H1 (cell line): ENCODE results near the gene ADNP. TPM values are rescaled to one million over a fixed set of nuclear protein-coding genes. Genes with fewer than 3 reads are reported as not detected.

Experiments
- CTCF ChIA-PET: fragments of 300-600 bp; sonication (Branson Sonifier 250); formaldehyde crosslinking; loops from one replicate; lab custom pipeline; 2021; ENCODE audit not compliant: partially characterized antibody; lab: Charles Lee
- POLR2A ChIA-PET: fragments of 300-600 bp; sonication (Branson Sonifier 250); formaldehyde crosslinking; loops from one replicate; lab custom pipeline; 2021; ENCODE audit warnings: inconsistent platforms; ENCODE audit not compliant: partially characterized antibody; lab: Charles Lee
- DNase-seq, 2 experiments: peaks; one replicate each; pipeline versions ENCODE4 v3.0.0 to v3.0.0-alpha.2; 2010 to 2022; ENCODE audit warnings: low spot score in 2 of 2, low read depth in 1 of 2, mixed read lengths in 1 of 2
- FAIRE-seq: peaks from 2 replicates; lab custom pipeline; 2011; peaks lifted over from hg19 to GRCh38; lab: Jason Lieb, UNC
- H2AFZ ChIP-seq: 2 replicates; pipeline ENCODE4 v1.8.1; 2012; ENCODE audit warnings: low read length, inconsistent platforms
- H2AK5ac ChIP-seq: 2 replicates; pipeline ENCODE4 v1.6.1; 2013; ENCODE audit warnings: low read depth, low read length
- H2BK120ac ChIP-seq: replicated peaks from 2 replicates; pipeline ENCODE3; 2013; ENCODE audit warnings: low read depth, low read length, inconsistent platforms
- H2BK12ac ChIP-seq: 2 replicates; pipeline ENCODE4 v1.6.1; 2013; ENCODE audit warnings: low read depth, low read length
- H2BK15ac ChIP-seq: 2 replicates; pipeline ENCODE4 v1.6.1; 2013; ENCODE audit warnings: low read length
- H2BK20ac ChIP-seq: 2 replicates; pipeline ENCODE4 v1.6.1; 2013; ENCODE audit warnings: low read length
- H2BK5ac ChIP-seq: 2 replicates; pipeline ENCODE4 v1.6.1; 2013; ENCODE audit warnings: low read depth, low read length
- H3K14ac ChIP-seq: 2 replicates; pipeline ENCODE4 v1.6.1; 2013; ENCODE audit warnings: inconsistent platforms; ENCODE audit not compliant: insufficient read length
- H3K18ac ChIP-seq: 2 replicates; pipeline ENCODE4 v1.6.1; 2013; ENCODE audit warnings: low read length; ENCODE audit errors: extremely low read depth
- H3K23ac ChIP-seq: 2 replicates; pipeline ENCODE4 v1.6.1; 2013; ENCODE audit warnings: inconsistent platforms; ENCODE audit not compliant: insufficient read length
- H3K23me2 ChIP-seq: 2 replicates; pipeline ENCODE4 v1.6.1; 2013; ENCODE audit warnings: low read depth, low read length
- H3K27ac ChIP-seq: 2 replicates; pipeline ENCODE4 v1.6.1; 2011; ENCODE audit warnings: low read depth, low read length, inconsistent platforms
- H3K27me3 ChIP-seq, 4 experiments: replicated peaks in 1 of 4; 1 replicate in 1 of 4; 2 replicates in 3 of 4; pipeline versions ENCODE4 v1.6.1 to v1.8.1; 2011 to 2013; ENCODE audit warnings: low read length in 3 of 4, mild to moderate bottlenecking in 3 of 4, inconsistent platforms in 2 of 4, mixed read lengths in 2 of 4, moderate library complexity in 1 of 4; ENCODE audit not compliant: control insufficient read depth in 3 of 4, insufficient read depth in 3 of 4; ENCODE audit errors: extremely low read depth in 1 of 4
- H3K36me3 ChIP-seq, 4 experiments: 2 replicates each; pipeline versions ENCODE4 v1.6.1 to v1.8.1; 2011 to 2013; ENCODE audit warnings: mild to moderate bottlenecking in 4 of 4, low read length in 3 of 4, moderate library complexity in 2 of 4, control low read depth in 1 of 4, inconsistent platforms in 1 of 4; ENCODE audit not compliant: insufficient read depth in 4 of 4, control insufficient read depth in 2 of 4
- H3K4ac ChIP-seq: replicated peaks from 2 replicates; pipeline ENCODE3; 2013; ENCODE audit warnings: low read length, low read depth, mixed read lengths, inconsistent platforms; ENCODE audit not compliant: insufficient read length
- H3K4me1 ChIP-seq, 4 experiments: replicated peaks in 1 of 4; 1 replicate in 1 of 4; 2 replicates in 3 of 4; pipeline versions ENCODE4 v1.6.1 to v1.8.1; 2011 to 2013; ENCODE audit warnings: low read length in 3 of 4, inconsistent platforms in 2 of 4, mixed read lengths in 1 of 4; ENCODE audit not compliant: insufficient read depth in 4 of 4, control insufficient read depth in 3 of 4
- H3K4me2 ChIP-seq, 2 experiments: 2 replicates each; pipeline versions ENCODE4 v1.6.1 to v1.8.1; 2011 to 2013; ENCODE audit warnings: low read depth in 2 of 2, low read length in 2 of 2, control low read depth in 1 of 2, inconsistent platforms in 1 of 2, mild to moderate bottlenecking in 1 of 2; ENCODE audit not compliant: insufficient read depth in 1 of 2
- H3K4me3 ChIP-seq, 4 experiments: fragments of 200-600, 300-600 bp in 1 of 4; sonication (generic), shearing (Covaris generic), sonication (Bioruptor Twin) in 1 of 4; 2 replicates each; pipeline versions ENCODE4 v1.5.1 to v1.8.1; 2011 to 2016; ENCODE audit warnings: low read length in 4 of 4, low read depth in 3 of 4, control low read depth in 2 of 4, inconsistent platforms in 2 of 4, mild to moderate bottlenecking in 2 of 4, mixed read lengths in 1 of 4, moderate library complexity in 1 of 4; ENCODE audit not compliant: insufficient read depth in 2 of 4; ENCODE audit errors: extremely low read depth in 1 of 4
- H3K56ac ChIP-seq: replicated peaks from 2 replicates; pipeline ENCODE3; 2013; ENCODE audit warnings: low read depth, mild to moderate bottlenecking, mixed read lengths, low read length, inconsistent platforms; ENCODE audit not compliant: insufficient read length
- H3K79me1 ChIP-seq: 2 replicates; pipeline ENCODE4 v1.6.1; 2013; ENCODE audit warnings: low read depth, low read length, control low read depth
- H3K79me2 ChIP-seq, 2 experiments: 2 replicates each; pipeline versions ENCODE4 v1.6.1 to v1.8.1; 2012 to 2013; ENCODE audit warnings: low read length in 2 of 2, mild to moderate bottlenecking in 2 of 2, inconsistent platforms in 1 of 2; ENCODE audit not compliant: insufficient read depth in 2 of 2, control insufficient read depth in 1 of 2
- H3K9ac ChIP-seq, 4 experiments: replicated peaks in 1 of 4; 1 replicate in 1 of 4; 2 replicates in 3 of 4; pipeline versions ENCODE4 v1.6.1 to v1.8.1; 2011 to 2013; ENCODE audit warnings: low read depth in 3 of 4, low read length in 3 of 4, control low read depth in 2 of 4, mild to moderate bottlenecking in 2 of 4, moderate library complexity in 2 of 4, inconsistent platforms in 1 of 4; ENCODE audit errors: extremely low read depth in 1 of 4
- H3K9me3 ChIP-seq, 2 experiments: 2 replicates each; pipeline versions ENCODE4 v1.6.1 to v1.8.1; 2012 to 2013; ENCODE audit warnings: mild to moderate bottlenecking in 2 of 2, moderate library complexity in 2 of 2, control low read depth in 1 of 2, inconsistent platforms in 1 of 2, low read depth in 1 of 2, low read length in 1 of 2, mixed read lengths in 1 of 2; ENCODE audit not compliant: insufficient read depth in 2 of 2
- H4K20me1 ChIP-seq, 2 experiments: replicated peaks in 1 of 2; 2 replicates each; pipeline versions ENCODE3 to v1.8.1; 2011 to 2013; ENCODE audit warnings: inconsistent platforms in 2 of 2, low read length in 2 of 2, mild to moderate bottlenecking in 1 of 2; ENCODE audit not compliant: insufficient read depth in 2 of 2, control insufficient read depth in 1 of 2
- H4K5ac ChIP-seq: 2 replicates; pipeline ENCODE4 v1.6.1; 2013; ENCODE audit warnings: low read length, low read depth, mixed read lengths, inconsistent platforms; ENCODE audit not compliant: insufficient read length
- H4K8ac ChIP-seq: 2 replicates; pipeline ENCODE4 v1.8.0; 2013; ENCODE audit warnings: mild to moderate bottlenecking, moderate library complexity, low read length, inconsistent platforms; ENCODE audit not compliant: insufficient read depth; ENCODE audit errors: extremely low read depth
- H4K91ac ChIP-seq: replicated peaks from 2 replicates; pipeline ENCODE3; 2013; ENCODE audit warnings: low read length, mixed read lengths, inconsistent platforms; ENCODE audit not compliant: insufficient read length
- CEBPB ChIP-seq: IDR thresholded peaks from 2 replicates; pipeline ENCODE4 v1.6.1; 2012; ENCODE audit warnings: low read depth, low read length
- NRF1 ChIP-seq: IDR thresholded peaks from 2 replicates; pipeline ENCODE4 v1.6.1; 2011; ENCODE audit warnings: mild to moderate bottlenecking, low read depth, low read length, improper control_type of control experiment
- POLR2A ChIP-seq, 2 experiments: IDR thresholded peaks; 1 replicate in 1 of 2; 2 replicates in 1 of 2; pipeline ENCODE4 v1.6.1; 2011; ENCODE audit warnings: low read depth in 2 of 2, low read length in 2 of 2, mild to moderate bottlenecking in 2 of 2; ENCODE audit errors: control extremely low read depth in 1 of 2
- RBBP5 ChIP-seq: IDR thresholded peaks from 2 replicates; pipeline ENCODE4 v1.7.1; 2012; ENCODE audit warnings: low read depth, mild to moderate bottlenecking, inconsistent platforms, low read length, moderate library complexity, borderline replicate concordance
- WGBS, 2 experiments: shearing (Covaris generic) in 1 of 2; methylation state at CpG; one replicate each; pipeline versions ENCODE4 v1.1.6 to v1.1.7; 2013 to 2015; ENCODE audit warnings: low lambda C conversion rate in 2 of 2, mixed read lengths in 2 of 2, inconsistent platforms in 1 of 2, low coverage in 1 of 2, missing lambda C conversion rate in 1 of 2; ENCODE audit not compliant: insufficient replicate concordance in 2 of 2, insufficient coverage in 1 of 2, insufficient read length in 1 of 2; ENCODE audit errors: extremely low coverage in 1 of 2, missing lambda C conversion rate in 1 of 2; 5-methylcytosine and 5-hydroxymethylcytosine counted together
- polyA plus RNA-seq, 7 experiments: library from polyadenylated mRNA; depleted of rRNA in 3 of 7; stranded (reverse) in 5 of 7; unstranded in 2 of 7; fragments of >200 nt in 5 of 7; fragments of 200-250 nt in 2 of 7; gene quantifications; 1 replicate in 5 of 7; 2 replicates in 1 of 7; 4 replicates in 1 of 7; pipeline versions ENCODE4 v1.2.1 to v1.2.3, GENCODE V29; 2011 to 2013; ENCODE audit warnings: missing spikeins in 2 of 7, mixed read lengths in 2 of 7
- total RNA-seq: library from RNA; stranded (reverse); fragmentation: NEBNext Ultra II Directional; extraction: Animal tissue kit (Norgen Biotek cat#: 25700); gene quantifications from 2 replicates; pipeline ENCODE4 v1.2.1, GENCODE V29; 2021

The ADNP gene
- total and polyA plus RNA-seq, 2 of the 8 experiments (the other 6 are each of a cell fraction or from before 2014, with no cell fraction given), result 31.6 to 123 TPM

DNA sequence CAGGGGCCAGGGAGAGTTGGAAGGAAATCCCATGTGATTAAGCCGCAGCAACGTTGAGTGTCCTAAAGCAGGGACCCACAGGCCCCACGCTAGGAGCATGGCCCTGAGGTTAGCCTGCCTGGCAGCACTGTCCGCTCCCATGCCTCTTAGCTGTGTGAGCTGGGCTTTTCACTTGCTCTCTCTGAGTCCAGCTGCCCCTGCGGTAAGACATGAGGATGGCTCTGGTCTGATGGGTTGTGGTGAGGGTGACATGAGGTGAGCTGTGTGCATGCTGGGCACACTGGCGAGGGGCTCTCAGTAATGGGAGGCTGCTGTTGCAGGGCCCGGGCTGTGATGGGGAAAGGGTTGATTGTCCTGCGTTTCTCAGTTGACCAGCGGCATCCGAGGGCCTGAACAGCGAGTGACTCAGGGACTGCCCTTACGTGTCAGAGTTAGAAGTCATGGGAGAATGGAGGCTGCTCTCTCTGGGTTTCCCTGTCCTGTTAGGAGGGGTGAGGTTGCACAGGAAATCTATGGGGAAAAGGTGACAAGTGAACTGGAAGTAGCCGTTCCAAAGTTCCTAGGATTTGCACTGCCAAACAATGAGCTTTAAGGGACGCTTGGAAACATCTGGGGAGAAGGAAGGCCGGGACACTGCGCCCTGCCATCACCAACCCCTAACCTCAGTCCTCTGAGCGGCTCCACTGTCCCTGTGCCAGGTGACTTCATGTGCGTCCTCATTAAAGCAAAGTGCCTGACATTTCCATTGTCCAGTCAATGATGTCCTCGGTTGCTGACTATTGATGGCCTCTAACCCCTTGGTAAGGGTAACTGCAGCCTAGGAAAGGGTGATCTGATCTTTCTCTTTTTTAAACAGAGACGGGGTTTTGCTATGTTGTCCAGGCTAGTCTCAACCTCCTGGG, 51.3 kb downstream of the ADNP start:
- Histone ChIP-seq H2BK5ac (no peak overlapping the region), H2AFZ (no peak overlapping the region), H4K5ac (no peak overlapping the region), H2BK120ac (no peak overlapping the region), H4K91ac (no peak overlapping the region), H3K23me2 (no peaks in the 10 kb centered on the region), H4K20me1 (peaks cover 0 to 1% of the 10 kb centered on the region in 2 experiments)
- no peak for TF ChIP-seq CEBPB
- no peak for TF ChIP-seq NRF1
- peak in 1 of 2 experiments; percentile 26; a peak in 1 of 3 replicates for TF ChIP-seq POLR2A (IDR thresholded peaks at IDR 0.05; ENCODE audit: control extremely low read depth in 1 of 2, low read depth in 2 of 2, low read length in 2 of 2)
- no peak for TF ChIP-seq RBBP5
- TF ChIP-seq, all 59 proteins: peak for 1
- peaks cover 0 to 8% (median 0%) of the 10 kb centered on the region in 4 experiments; a peak in 1 of 8 replicates for H3K36me3 ChIP-seq
- CTCF ChIA-PET, result interaction anchor here (0.6 to 1.6 kb wide), 6 partner anchors 14 to 89 kb away, joined by 3 to 5 read pairs (median 3); no protein-coding TSS in a partner anchor
- no peak for DNase-seq
- H4K8ac ChIP-seq, result peak overlapping the region; percentile 43; the same call in 1 of the 2 replicates
- no peak overlapping the region for H3K27ac ChIP-seq
- H3K56ac ChIP-seq, result no peak overlapping the region
- no peak overlapping the region for H3K23ac ChIP-seq
- no peak overlapping the region for H3K4me3 ChIP-seq
- H3K79me2 ChIP-seq, result no peaks in the 10 kb centered on the region
- no peaks in the 10 kb centered on the region for H3K9me3 ChIP-seq
- H3K27me3 ChIP-seq, result no peaks in the 10 kb centered on the region
- H3K4me2 ChIP-seq, result no peak overlapping the region
- no peak overlapping the region for H3K14ac ChIP-seq
- peaks cover 0 to 5% (median 0%) of the 10 kb centered on the region in 4 experiments; a peak in 1 of 7 replicates for H3K4me1 ChIP-seq
- no peaks in the 10 kb centered on the region; the same call in 1 of the 2 replicates for H3K79me1 ChIP-seq
- H3K18ac ChIP-seq, result no peak overlapping the region
- no peak overlapping the region for H2AK5ac ChIP-seq
- 89% methylated on average over 20 of the region's 20 CpGs; no CpG with 5 or more reads in 1 of the 2 experiments for WGBS, 2 experiments
- H2BK15ac ChIP-seq, result no peak overlapping the region
- H3K4ac ChIP-seq, result no peak overlapping the region
- peak overlapping the region in 1 of 4 experiments; percentile 32; a peak in 1 of 7 replicates for H3K9ac ChIP-seq
- H2BK12ac ChIP-seq, result no peak overlapping the region
- no peak for FAIRE-seq
- H2BK20ac ChIP-seq, result no peak overlapping the region
- POLR2A ChIA-PET, result interaction anchor here (0.7 to 1.9 kb wide), 6 partner anchors 9 to 59 kb away, joined by 3 to 8 read pairs (median 4); no protein-coding TSS in a partner anchor
